ENCODE data around the gene TIMMDC1.

The TIMMDC1 gene

GRCh38 chr3:119508172-119508845 is 10.0 kb downstream of the TIMMDC1 start:
- no peaks in the 10 kb centered on the region for H3K4me1 ChIP-seq (ENCODE audit: control insufficient read depth in 1 of 2, insufficient read depth in 2 of 2, low read length in 2 of 2)
- no CpG with 5 or more reads among the region's 1 CpG for WGBS (ENCODE audit: extremely low coverage, insufficient coverage, insufficient read length)
- H3K4me2 ChIP-seq (ENCODE audit: low read length), result no peak overlapping the region
- no peak overlapping the region for H3K18ac ChIP-seq (ENCODE audit: low read length)
- H3K79me2 ChIP-seq (ENCODE audit: control insufficient read depth, insufficient read depth, low read length, poor library complexity), result no peaks in the 10 kb centered on the region
- DNase-seq, result no peak
- H3K4me3 ChIP-seq (ENCODE audit: low read depth, low read length), result no peak overlapping the region
- no peak overlapping the region for H2AK5ac ChIP-seq (ENCODE audit: low read length)
- H4K91ac ChIP-seq (ENCODE audit: low read depth, low read length), result no peak overlapping the region
- no peak overlapping the region for H2BK12ac ChIP-seq (ENCODE audit: low read length)
- H3K27ac ChIP-seq (ENCODE audit: low read depth, low read length), result no peak overlapping the region
- H3K4ac ChIP-seq (ENCODE audit: low read depth, low read length), result no peak overlapping the region
- no peak overlapping the region for H3K14ac ChIP-seq (ENCODE audit: low read length)
- no peak overlapping the region for H4K12ac ChIP-seq (ENCODE audit: low read depth, low read length)
- no peaks in the 10 kb centered on the region for H3K9me3 ChIP-seq (ENCODE audit: insufficient read depth, low read depth, low read length)
- H2AFZ ChIP-seq (ENCODE audit: insufficient read depth, low read length, poor library complexity), result no peak overlapping the region
- no peaks in the 10 kb centered on the region for H3K79me1 ChIP-seq (ENCODE audit: low read length)
- H3K23ac ChIP-seq (ENCODE audit: low read length), result no peak overlapping the region
- no peaks in the 10 kb centered on the region for H3K27me3 ChIP-seq (ENCODE audit: insufficient read depth, low read length)
- no peak overlapping the region for H4K8ac ChIP-seq (ENCODE audit: low read depth, low read length)
- H2BK120ac ChIP-seq (ENCODE audit: insufficient read depth, low read length, poor library complexity), result no peak overlapping the region
- H2BK5ac ChIP-seq (ENCODE audit: low read depth, low read length, poor library complexity), result no peak overlapping the region
- no peak overlapping the region for H3K9ac ChIP-seq (ENCODE audit: low read length)
- peaks cover 11 to 16% of the 10 kb centered on the region in 2 experiments for H3K36me3 ChIP-seq (ENCODE audit: control insufficient read depth in 1 of 2, insufficient read depth in 2 of 2, low read length in 2 of 2)

- no peaks in the 10 kb centered on the region for H3K79me1 ChIP-seq (ENCODE audit: low read length)
Observed at GRCh38 chr3:119510690-119511089, 12.3 kb downstream of the TIMMDC1 start.

GRCh38 chr3:119514637-119515036 is 16.3 kb downstream of the TIMMDC1 start:
- Histone ChIP-seq H3K9ac (ENCODE audit: low read length) (no peak overlapping the region), H3K14ac (ENCODE audit: low read length) (no peak overlapping the region), H2AK5ac (ENCODE audit: low read length) (no peak overlapping the region)

More at GRCh38 chr3:119510690-119511089, 12.3 kb downstream of the TIMMDC1 start:
- Histone ChIP-seq H3K27me3 (ENCODE audit: insufficient read depth, low read length) (no peaks in the 10 kb centered on the region), H2AK5ac (ENCODE audit: low read length) (no peak overlapping the region), H3K4me2 (ENCODE audit: low read length) (no peak overlapping the region), H3K23ac (ENCODE audit: low read length) (no peak overlapping the region), H4K12ac (ENCODE audit: low read depth, low read length) (no peak overlapping the region), H3K14ac (ENCODE audit: low read length) (no peak overlapping the region), H3K4me1 (ENCODE audit: control insufficient read depth in 1 of 2, insufficient read depth in 2 of 2, low read length in 2 of 2) (no peaks in the 10 kb centered on the region), H4K8ac (ENCODE audit: low read depth, low read length) (no peak overlapping the region), H4K91ac (ENCODE audit: low read depth, low read length) (no peak overlapping the region), H2BK12ac (ENCODE audit: low read length) (no peak overlapping the region), H3K9ac (ENCODE audit: low read length) (no peak overlapping the region), H2BK120ac (ENCODE audit: insufficient read depth, low read length, poor library complexity) (no peak overlapping the region), H3K79me2 (ENCODE audit: control insufficient read depth, insufficient read depth, low read length, poor library complexity) (no peaks in the 10 kb centered on the region), H3K27ac (ENCODE audit: low read depth, low read length) (no peak overlapping the region), H3K36me3 (ENCODE audit: control insufficient read depth in 1 of 2, insufficient read depth in 2 of 2, low read length in 2 of 2) (peaks cover 13 to 18% of the 10 kb centered on the region in 2 experiments), H3K4me3 (ENCODE audit: low read depth, low read length) (no peak overlapping the region), H2BK5ac (ENCODE audit: low read depth, low read length, poor library complexity) (no peak overlapping the region), H3K18ac (ENCODE audit: low read length) (no peak overlapping the region), H3K9me3 (ENCODE audit: insufficient read depth, low read depth, low read length) (no peaks in the 10 kb centered on the region), H2AFZ (ENCODE audit: insufficient read depth, low read length, poor library complexity) (no peak overlapping the region), H3K4ac (ENCODE audit: low read depth, low read length) (no peak overlapping the region)
- DNase-seq, result no peak

GRCh38 chr3:119517112-119517511 is 18.8 kb downstream of the TIMMDC1 start:
- DNase-seq, result no peak
- H3K4me1 ChIP-seq (ENCODE audit: control insufficient read depth in 1 of 2, insufficient read depth in 2 of 2, low read length in 2 of 2), result no peaks in the 10 kb centered on the region
- H4K12ac ChIP-seq (ENCODE audit: low read depth, low read length), result no peak overlapping the region
- no peaks in the 10 kb centered on the region for H3K9me3 ChIP-seq (ENCODE audit: insufficient read depth, low read depth, low read length)
- no peak overlapping the region for H3K14ac ChIP-seq (ENCODE audit: low read length)
- H2AK5ac ChIP-seq (ENCODE audit: low read length), result no peak overlapping the region
- no peak overlapping the region for H2BK5ac ChIP-seq (ENCODE audit: low read depth, low read length, poor library complexity)
- peaks cover 20 to 30% of the 10 kb centered on the region in 2 experiments for H3K36me3 ChIP-seq (ENCODE audit: control insufficient read depth in 1 of 2, insufficient read depth in 2 of 2, low read length in 2 of 2)
- H3K4ac ChIP-seq (ENCODE audit: low read depth, low read length), result no peak overlapping the region
- no peak overlapping the region for H2BK120ac ChIP-seq (ENCODE audit: insufficient read depth, low read length, poor library complexity)
- H3K79me2 ChIP-seq (ENCODE audit: control insufficient read depth, insufficient read depth, low read length, poor library complexity), result no peaks in the 10 kb centered on the region
- H3K9ac ChIP-seq (ENCODE audit: low read length), result no peak overlapping the region
- no peak overlapping the region for H3K18ac ChIP-seq (ENCODE audit: low read length)
- H3K4me3 ChIP-seq (ENCODE audit: low read depth, low read length), result no peak overlapping the region
- no peak overlapping the region for H3K4me2 ChIP-seq (ENCODE audit: low read length)
- no CpG with 5 or more reads among the region's 2 CpGs for WGBS (ENCODE audit: extremely low coverage, insufficient coverage, insufficient read length)
- H3K79me1 ChIP-seq (ENCODE audit: low read length), result no peaks in the 10 kb centered on the region
- H2BK12ac ChIP-seq (ENCODE audit: low read length), result no peak overlapping the region
- no peak overlapping the region for H4K8ac ChIP-seq (ENCODE audit: low read depth, low read length)
- H3K23ac ChIP-seq (ENCODE audit: low read length), result no peak overlapping the region
- H3K27me3 ChIP-seq (ENCODE audit: insufficient read depth, low read length), result no peaks in the 10 kb centered on the region
- no peak overlapping the region for H2AFZ ChIP-seq (ENCODE audit: insufficient read depth, low read length, poor library complexity)
- H3K27ac ChIP-seq (ENCODE audit: low read depth, low read length), result no peak overlapping the region
- H4K91ac ChIP-seq (ENCODE audit: low read depth, low read length), result no peak overlapping the region

More at GRCh38 chr3:119514637-119515036, 16.3 kb downstream of the TIMMDC1 start:
- no peaks in the 10 kb centered on the region for H3K79me2 ChIP-seq (ENCODE audit: control insufficient read depth, insufficient read depth, low read length, poor library complexity)
- H2BK5ac ChIP-seq (ENCODE audit: low read depth, low read length, poor library complexity), result no peak overlapping the region
- H3K36me3 ChIP-seq (ENCODE audit: control insufficient read depth in 1 of 2, insufficient read depth in 2 of 2, low read length in 2 of 2), result peaks cover 15 to 24% of the 10 kb centered on the region in 2 experiments
- H3K27me3 ChIP-seq (ENCODE audit: insufficient read depth, low read length), result no peaks in the 10 kb centered on the region
- H3K4ac ChIP-seq (ENCODE audit: low read depth, low read length), result no peak overlapping the region
- no peak overlapping the region for H3K23ac ChIP-seq (ENCODE audit: low read length)
- H3K4me3 ChIP-seq (ENCODE audit: low read depth, low read length), result no peak overlapping the region
- no peaks in the 10 kb centered on the region for H3K9me3 ChIP-seq (ENCODE audit: insufficient read depth, low read depth, low read length)
- H3K18ac ChIP-seq (ENCODE audit: low read length), result no peak overlapping the region
- H4K91ac ChIP-seq (ENCODE audit: low read depth, low read length), result no peak overlapping the region
- H2BK120ac ChIP-seq (ENCODE audit: insufficient read depth, low read length, poor library complexity), result no peak overlapping the region
- H3K4me2 ChIP-seq (ENCODE audit: low read length), result no peak overlapping the region
- no CpG with 5 or more reads among the region's 2 CpGs for WGBS (ENCODE audit: extremely low coverage, insufficient coverage, insufficient read length)
- no peak overlapping the region for H3K27ac ChIP-seq (ENCODE audit: low read depth, low read length)
- no peaks in the 10 kb centered on the region for H3K79me1 ChIP-seq (ENCODE audit: low read length)
- H4K8ac ChIP-seq (ENCODE audit: low read depth, low read length), result no peak overlapping the region
- H3K4me1 ChIP-seq (ENCODE audit: control insufficient read depth in 1 of 2, insufficient read depth in 2 of 2, low read length in 2 of 2), result no peaks in the 10 kb centered on the region
- no peak for DNase-seq
- H4K12ac ChIP-seq (ENCODE audit: low read depth, low read length), result no peak overlapping the region
- no peak overlapping the region for H2BK12ac ChIP-seq (ENCODE audit: low read length)
- no peak overlapping the region for H2AFZ ChIP-seq (ENCODE audit: insufficient read depth, low read length, poor library complexity)
